Ishikawa (cell line): ENCODE results near the gene TMEM11.

Experiments used
- CREB1 ChIP-seq: IDR thresholded peaks from 2 replicates; pipeline ENCODE4 v1.6.1; 2012; ENCODE audit warnings: low read depth
- TCF12 ChIP-seq: IDR thresholded peaks from 2 replicates; pipeline ENCODE4 v1.6.1; 2012; ENCODE audit warnings: low read depth
- TF ChIP-seq, protein P1 (sequence below): IDR thresholded peaks from 2 replicates; pipeline ENCODE4 v1.6.1; 2012; ENCODE audit warnings: low read depth, mild to moderate bottlenecking

GRCh38 chr17:21167303-21167702 lies 46.7 kb downstream of the TMEM11 start:
- TF ChIP-seq, protein P1, sequence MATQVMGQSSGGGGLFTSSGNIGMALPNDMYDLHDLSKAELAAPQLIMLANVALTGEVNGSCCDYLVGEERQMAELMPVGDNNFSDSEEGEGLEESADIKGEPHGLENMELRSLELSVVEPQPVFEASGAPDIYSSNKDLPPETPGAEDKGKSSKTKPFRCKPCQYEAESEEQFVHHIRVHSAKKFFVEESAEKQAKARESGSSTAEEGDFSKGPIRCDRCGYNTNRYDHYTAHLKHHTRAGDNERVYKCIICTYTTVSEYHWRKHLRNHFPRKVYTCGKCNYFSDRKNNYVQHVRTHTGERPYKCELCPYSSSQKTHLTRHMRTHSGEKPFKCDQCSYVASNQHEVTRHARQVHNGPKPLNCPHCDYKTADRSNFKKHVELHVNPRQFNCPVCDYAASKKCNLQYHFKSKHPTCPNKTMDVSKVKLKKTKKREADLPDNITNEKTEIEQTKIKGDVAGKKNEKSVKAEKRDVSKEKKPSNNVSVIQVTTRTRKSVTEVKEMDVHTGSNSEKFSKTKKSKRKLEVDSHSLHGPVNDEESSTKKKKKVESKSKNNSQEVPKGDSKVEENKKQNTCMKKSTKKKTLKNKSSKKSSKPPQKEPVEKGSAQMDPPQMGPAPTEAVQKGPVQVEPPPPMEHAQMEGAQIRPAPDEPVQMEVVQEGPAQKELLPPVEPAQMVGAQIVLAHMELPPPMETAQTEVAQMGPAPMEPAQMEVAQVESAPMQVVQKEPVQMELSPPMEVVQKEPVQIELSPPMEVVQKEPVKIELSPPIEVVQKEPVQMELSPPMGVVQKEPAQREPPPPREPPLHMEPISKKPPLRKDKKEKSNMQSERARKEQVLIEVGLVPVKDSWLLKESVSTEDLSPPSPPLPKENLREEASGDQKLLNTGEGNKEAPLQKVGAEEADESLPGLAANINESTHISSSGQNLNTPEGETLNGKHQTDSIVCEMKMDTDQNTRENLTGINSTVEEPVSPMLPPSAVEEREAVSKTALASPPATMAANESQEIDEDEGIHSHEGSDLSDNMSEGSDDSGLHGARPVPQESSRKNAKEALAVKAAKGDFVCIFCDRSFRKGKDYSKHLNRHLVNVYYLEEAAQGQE, result no peak
- no peak for TF ChIP-seq CREB1
- TF ChIP-seq TCF12, result no peak
